Neutrophil (primary cell): ENCODE data around the gene VSIG10L2.

ENCODE experiments used
- H3K27ac ChIP-seq: fragments of 200-600 bp; sonication (generic); 2 replicates; pipeline ENCODE4 v1.5.1; 2016; ENCODE audit warnings: mild to moderate bottlenecking, moderate library complexity
- H3K27me3 ChIP-seq: fragments of 200-600 bp; sonication (generic); 2 replicates; pipeline ENCODE4 v1.6.0; 2016; ENCODE audit warnings: mild to moderate bottlenecking
- H3K36me3 ChIP-seq: fragments of 200-600 bp; sonication (generic); 2 replicates; pipeline ENCODE4 v1.5.1; 2017
- H3K4me1 ChIP-seq, 2 experiments: fragments of 200-600 bp in 1 of 2; sonication (generic) in 1 of 2; 1 replicate in 1 of 2; 2 replicates in 1 of 2; pipeline versions ENCODE4 v1.5.1 to v1.6.1; 2013 to 2016; ENCODE audit warnings: low read depth in 1 of 2, low read length in 1 of 2, mild to moderate bottlenecking in 1 of 2, moderate library complexity in 1 of 2; ENCODE audit not compliant: control insufficient read depth in 1 of 2, insufficient read depth in 1 of 2
- H3K4me3 ChIP-seq, 2 experiments: fragments of 200-600 bp in 1 of 2; sonication (generic) in 1 of 2; 1 replicate in 1 of 2; 2 replicates in 1 of 2; pipeline ENCODE4 v1.5.1; 2013 to 2016; ENCODE audit warnings: low read depth in 1 of 2, low read length in 1 of 2, mild to moderate bottlenecking in 1 of 2, moderate library complexity in 1 of 2
- H3K9me3 ChIP-seq: fragments of 200-600 bp; sonication (generic); 2 replicates; pipeline ENCODE4 v1.5.1; 2016
- TF ChIP-seq, protein P1 (sequence below): fragments of 200-600 bp; sonication (generic); IDR thresholded peaks from 2 replicates; pipeline ENCODE4 v1.5.1; 2016; ENCODE audit warnings: antibody characterized with exemption

The VSIG10L2 gene

DNA sequence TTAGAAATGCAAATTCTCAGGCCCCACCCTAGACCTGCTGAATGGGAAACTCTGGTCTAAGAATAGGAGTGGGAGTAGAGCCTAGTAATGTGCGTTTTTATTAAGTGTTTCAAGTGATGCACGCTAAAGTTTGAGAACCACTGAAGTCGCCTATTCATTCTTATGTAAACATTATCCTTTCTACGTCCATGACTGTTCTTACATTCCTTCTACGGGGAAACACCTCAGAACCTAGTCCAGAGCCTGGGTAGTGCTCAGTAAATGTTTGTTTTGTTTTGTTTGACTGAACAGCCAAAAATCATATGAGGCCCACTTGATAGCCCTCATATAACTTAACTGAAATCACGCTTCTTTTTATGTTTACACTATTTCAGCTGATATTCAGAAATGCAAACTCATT, 29.8 kb downstream of the VSIG10L2 start:
- Histone ChIP-seq H3K4me1 (no peaks in the 10 kb centered on the region), H3K9me3 (no peaks in the 10 kb centered on the region), H3K27me3 (peaks cover 8% of the 10 kb centered on the region), H3K4me3 (no peak overlapping the region), H3K27ac (no peak overlapping the region), H3K36me3 (no peaks in the 10 kb centered on the region)
- TF ChIP-seq, protein P1, sequence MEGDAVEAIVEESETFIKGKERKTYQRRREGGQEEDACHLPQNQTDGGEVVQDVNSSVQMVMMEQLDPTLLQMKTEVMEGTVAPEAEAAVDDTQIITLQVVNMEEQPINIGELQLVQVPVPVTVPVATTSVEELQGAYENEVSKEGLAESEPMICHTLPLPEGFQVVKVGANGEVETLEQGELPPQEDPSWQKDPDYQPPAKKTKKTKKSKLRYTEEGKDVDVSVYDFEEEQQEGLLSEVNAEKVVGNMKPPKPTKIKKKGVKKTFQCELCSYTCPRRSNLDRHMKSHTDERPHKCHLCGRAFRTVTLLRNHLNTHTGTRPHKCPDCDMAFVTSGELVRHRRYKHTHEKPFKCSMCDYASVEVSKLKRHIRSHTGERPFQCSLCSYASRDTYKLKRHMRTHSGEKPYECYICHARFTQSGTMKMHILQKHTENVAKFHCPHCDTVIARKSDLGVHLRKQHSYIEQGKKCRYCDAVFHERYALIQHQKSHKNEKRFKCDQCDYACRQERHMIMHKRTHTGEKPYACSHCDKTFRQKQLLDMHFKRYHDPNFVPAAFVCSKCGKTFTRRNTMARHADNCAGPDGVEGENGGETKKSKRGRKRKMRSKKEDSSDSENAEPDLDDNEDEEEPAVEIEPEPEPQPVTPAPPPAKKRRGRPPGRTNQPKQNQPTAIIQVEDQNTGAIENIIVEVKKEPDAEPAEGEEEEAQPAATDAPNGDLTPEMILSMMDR, result no peak

DNA sequence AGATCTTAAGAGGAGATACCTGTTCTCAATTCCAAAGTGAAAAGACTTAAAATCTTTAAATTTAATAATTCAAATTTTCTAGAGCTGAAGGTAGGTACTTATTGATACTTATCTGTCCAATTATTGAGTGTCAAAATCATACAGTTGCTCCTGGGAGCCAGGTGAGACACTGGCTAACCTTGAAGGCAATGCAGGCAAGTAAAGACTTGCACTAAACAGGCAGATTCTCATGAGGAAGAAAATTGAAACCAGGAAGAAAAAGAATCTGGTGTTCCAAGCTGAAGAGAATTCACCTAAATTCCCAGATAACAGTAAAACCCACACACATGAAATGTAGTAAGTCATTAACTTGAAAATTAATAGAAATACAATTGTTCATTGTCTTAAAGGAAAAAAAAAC, 30.3 kb downstream of the VSIG10L2 start:
- no peak overlapping the region for H3K27ac ChIP-seq

DNA sequence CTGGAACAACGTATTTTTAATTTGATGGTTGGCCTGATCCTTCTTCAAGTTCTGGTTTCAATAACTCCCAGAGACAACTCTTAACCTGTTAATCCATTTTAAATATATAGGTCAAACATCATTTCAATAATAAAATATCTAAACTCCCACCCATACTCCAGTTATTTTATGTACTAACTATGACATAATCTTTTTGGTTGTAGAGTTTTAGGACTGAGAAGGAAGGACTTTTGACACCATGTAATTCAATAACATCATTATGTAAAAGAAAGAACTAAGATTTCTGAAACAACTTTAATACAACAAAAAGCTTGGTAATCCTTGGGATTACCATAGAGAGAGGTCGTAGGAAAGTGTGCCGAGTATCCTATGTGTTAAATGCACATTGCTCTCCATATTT, 31.5 kb downstream of the VSIG10L2 start:
- Histone ChIP-seq H3K4me1 (no peaks in the 10 kb centered on the region), H3K27ac (no peak overlapping the region), H3K36me3 (no peaks in the 10 kb centered on the region), H3K4me3 (no peak overlapping the region), H3K9me3 (no peaks in the 10 kb centered on the region), H3K27me3 (peaks cover 8% of the 10 kb centered on the region)
- TF ChIP-seq, protein P1, result no peak

More for the DNA sequence above, 30.3 kb downstream of the VSIG10L2 start:
- Histone ChIP-seq H3K4me3 (no peak overlapping the region), H3K9me3 (no peaks in the 10 kb centered on the region), H3K4me1 (no peaks in the 10 kb centered on the region), H3K27me3 (peaks cover 8% of the 10 kb centered on the region), H3K36me3 (no peaks in the 10 kb centered on the region)
- TF ChIP-seq, protein P1, result no peak

- H3K9me3 ChIP-seq, result no peaks in the 10 kb centered on the region
- no peaks in the 10 kb centered on the region for H3K4me1 ChIP-seq
- H3K36me3 ChIP-seq, result no peaks in the 10 kb centered on the region
- peaks cover 12% of the 10 kb centered on the region for H3K27me3 ChIP-seq
- H3K4me3 ChIP-seq, result no peak overlapping the region
- TF ChIP-seq, protein P1, result no peak
- no peak overlapping the region for H3K27ac ChIP-seq
These were observed 32.4 kb downstream of the VSIG10L2 start for GRCh38 chr11:125978181-125978716.

GRCh38 chr11:125978778-125979407, 33.0 kb downstream of the VSIG10L2 start:
- Histone ChIP-seq H3K4me1 (no peaks in the 10 kb centered on the region), H3K4me3 (no peak overlapping the region), H3K27me3 (peaks cover 12% of the 10 kb centered on the region), H3K36me3 (no peaks in the 10 kb centered on the region), H3K27ac (no peak overlapping the region), H3K9me3 (no peaks in the 10 kb centered on the region)
- TF ChIP-seq, protein P1, result no peak
